Stimulated activated CD8-positive, alpha-beta memory T cell treated with anti-CD3 and anti-CD28 coated beads, Interleukin-15, amount 100 ng/mL, for 1 hour (primary cell): ENCODE results near the gene CD63.
A peak's percentile ranks its signal among the peaks of the same experiment; 100 is the strongest.

ENCODE experiments used
- DNase-seq: peaks from one replicate; pipeline ENCODE4 v3.0.0-alpha.2; 2020; ENCODE audit warnings: low read depth

Gene CD63

DNA sequence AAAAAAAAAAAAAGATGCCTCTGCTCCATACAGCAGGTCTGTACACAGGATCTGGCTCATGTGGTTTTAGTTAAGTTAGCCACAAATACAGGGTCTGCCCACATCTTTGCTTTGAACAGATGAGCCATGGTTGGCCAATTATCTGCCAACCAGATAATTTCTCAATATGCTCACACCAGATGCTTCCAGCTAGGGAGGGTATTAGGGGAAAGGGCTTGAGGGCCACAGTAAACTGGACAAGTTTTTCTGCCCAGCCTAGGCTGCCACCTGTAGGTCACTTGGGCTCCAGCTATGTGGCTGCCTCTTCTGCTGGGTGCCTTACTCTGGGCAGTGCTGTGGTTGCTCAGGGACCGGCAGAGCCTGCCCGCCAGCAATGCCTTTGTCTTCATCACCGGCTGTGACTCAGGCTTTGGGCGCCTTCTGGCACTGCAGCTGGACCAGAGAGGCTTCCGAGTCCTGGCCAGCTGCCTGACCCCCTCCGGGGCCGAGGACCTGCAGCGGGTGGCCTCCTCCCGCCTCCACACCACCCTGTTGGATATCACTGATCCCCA, 7.8 kb downstream of the CD63 start:
- no peak for DNase-seq

DNA sequence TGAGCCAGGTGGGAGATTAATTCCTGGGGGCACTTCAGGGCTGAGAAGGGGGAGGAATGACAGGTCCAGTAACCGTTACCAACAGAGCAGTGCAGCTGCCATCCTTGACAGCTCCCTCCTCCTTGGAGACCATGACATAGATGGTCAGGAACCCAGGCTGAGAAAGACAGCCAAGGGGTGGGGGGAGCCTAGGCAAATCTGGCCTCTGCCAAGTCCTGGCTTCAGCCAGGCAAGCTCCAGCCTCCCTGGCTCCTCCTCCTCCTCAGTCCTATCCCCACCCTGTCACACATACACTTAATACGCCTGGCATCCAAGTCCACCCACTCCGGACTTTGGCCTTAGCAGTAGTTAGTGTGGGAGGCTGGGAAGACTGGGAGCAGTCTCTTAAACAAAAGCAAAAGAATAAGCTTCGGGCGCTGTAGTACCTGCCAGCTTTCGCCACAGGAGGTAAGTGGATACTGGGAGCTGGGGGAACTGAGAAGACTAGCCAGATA, 8.7 kb downstream of the CD63 start, which contains the start of gene RDH5:
TSS of gene RDH5 (plus strand) at position 323 of the 494 bp plus-strand sequence. CDS start 792 bp downstream, outside the sequence.
- no peak for DNase-seq

DNA sequence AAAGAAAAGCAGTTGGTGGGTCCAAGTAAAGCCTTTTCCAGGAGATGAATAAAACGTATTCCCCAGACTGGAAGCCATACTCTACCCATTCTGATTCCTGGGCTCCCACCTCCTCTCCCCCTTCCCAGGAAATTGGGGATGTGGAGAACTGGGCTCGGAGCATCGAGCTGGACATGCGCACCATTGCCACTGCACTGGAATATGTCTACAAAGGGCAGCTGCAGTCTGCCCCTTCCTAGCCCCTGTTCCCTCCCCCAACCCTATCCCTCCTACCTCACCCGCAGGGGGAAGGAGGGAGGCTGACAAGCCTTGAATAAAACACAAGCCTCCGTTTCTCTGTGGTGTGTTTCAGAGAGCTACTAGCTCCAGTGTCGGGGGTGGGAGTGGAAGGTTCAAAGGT, 9.4 kb downstream of the CD63 start:
- DNase-seq = no peak

DNA sequence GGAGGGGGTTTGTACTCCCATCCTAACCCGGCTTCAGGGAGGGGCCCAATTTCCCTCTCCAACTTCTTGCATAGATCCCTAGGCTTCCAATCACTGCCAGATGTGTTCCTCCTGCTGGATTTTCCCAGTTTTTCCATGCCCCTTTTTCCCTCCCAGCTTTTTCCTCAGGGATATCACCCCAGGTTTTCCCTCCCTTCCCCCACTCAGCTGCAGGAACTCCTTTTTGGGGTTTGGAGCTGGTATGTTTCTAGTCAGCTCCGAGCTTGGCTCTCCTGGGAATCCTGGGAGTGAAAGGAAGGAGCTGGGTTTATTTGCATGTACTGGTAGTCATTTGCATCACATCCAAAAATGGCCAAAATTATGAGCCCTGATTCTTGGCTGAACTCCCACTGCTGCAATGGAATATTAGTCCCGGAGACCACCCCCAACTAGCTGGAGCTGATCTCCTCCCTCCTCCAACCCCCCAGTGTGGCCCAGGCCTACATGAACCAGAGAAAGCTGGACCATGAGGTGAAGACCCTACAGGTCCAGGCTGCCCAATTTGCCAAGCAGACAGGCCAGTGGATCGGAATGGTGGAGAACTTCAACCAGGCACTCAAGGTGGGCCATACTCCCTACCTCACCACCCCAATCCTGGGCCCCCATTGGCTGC, 10.1 kb downstream of the CD63 start:
- DNase-seq = no peak

DNA sequence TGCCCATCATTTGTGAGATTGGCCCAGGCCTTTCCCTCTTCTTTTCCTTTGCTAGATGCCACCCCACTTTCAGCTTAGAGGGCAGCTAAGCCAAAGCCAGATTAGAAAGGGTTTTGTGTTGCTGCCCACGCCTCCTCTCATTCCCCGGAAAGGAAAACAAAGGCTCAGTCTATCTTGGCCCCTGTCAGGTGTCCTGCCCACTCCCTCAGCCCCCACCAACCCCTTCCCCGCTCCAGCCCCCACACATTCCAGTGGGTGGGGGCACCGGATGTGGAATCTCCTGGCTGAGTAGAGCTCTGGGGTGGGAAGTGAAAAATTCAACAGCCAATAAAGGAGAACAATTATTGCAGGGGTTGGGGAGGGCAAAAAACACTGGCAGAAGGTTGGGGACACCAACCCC, 10.8 kb downstream of the CD63 start:
- DNase-seq = no peak

DNA sequence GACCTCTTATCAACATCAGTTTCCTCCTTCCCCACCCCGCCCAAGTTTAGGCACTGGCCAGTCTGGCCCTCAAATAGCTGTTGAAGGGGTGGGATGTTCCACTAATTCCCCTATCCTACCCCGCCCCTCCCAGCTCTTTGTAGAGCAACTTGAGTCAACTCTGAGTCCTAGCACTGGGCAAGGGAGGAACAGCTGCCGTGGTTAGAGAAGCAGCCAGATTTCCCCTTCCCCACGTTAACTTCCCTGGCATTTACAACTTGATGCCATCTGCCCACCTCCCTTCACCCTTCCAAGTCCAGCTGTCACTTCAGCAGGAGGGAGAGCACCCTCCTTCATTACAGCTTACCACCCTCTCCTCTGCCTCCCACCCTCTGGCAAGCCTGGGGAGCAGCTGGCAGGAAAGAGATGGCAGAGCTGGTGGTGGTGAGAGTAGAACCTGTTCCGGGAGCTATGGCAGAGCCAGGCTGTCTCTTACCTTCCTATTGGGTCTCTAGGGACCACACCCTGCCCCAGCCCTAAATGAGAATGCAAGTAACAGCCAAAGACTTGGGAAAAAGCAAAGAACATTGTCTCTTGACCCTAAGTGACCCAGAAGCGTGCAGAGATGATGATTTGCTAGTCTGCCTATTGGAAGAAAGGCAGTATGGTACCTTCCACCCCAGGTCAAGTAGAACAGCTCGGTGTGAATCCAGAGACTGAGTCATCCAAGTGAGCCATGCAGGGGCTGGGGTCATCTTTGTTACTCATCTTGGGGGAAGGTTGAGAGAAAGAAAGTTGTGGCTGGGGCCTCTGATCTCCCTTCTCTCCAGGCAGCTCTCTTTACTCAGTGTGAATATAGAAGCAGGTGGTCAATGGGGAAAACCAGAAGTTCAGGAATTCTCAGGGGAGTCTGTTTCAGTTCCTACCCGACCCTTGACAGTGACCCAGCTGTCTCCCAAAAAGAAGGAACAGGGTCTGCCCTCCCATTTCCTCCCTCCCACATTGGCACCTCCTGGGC, 11.5 kb downstream of the CD63 start:
- DNase-seq = no peak

DNA sequence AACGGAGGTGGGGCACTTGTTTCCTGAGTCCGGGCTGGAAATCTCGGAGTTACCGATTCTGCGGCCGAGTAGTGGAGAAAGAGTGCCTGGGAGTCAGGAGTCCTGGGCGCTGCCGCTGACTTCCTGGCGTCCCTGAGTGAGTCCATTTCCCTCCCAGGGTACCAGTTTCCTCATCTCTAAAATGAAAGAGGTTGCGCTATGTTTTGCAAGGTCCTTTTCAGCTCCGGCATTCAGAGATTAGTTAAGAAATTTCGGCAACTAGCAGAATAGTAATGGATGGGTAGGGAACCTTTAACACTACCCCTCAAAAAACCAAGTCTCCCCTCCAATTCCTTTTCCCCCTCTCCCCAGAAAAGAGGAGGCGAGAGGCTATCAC, 12.2 kb downstream of the CD63 start:
- DNase-seq = no peak

DNA sequence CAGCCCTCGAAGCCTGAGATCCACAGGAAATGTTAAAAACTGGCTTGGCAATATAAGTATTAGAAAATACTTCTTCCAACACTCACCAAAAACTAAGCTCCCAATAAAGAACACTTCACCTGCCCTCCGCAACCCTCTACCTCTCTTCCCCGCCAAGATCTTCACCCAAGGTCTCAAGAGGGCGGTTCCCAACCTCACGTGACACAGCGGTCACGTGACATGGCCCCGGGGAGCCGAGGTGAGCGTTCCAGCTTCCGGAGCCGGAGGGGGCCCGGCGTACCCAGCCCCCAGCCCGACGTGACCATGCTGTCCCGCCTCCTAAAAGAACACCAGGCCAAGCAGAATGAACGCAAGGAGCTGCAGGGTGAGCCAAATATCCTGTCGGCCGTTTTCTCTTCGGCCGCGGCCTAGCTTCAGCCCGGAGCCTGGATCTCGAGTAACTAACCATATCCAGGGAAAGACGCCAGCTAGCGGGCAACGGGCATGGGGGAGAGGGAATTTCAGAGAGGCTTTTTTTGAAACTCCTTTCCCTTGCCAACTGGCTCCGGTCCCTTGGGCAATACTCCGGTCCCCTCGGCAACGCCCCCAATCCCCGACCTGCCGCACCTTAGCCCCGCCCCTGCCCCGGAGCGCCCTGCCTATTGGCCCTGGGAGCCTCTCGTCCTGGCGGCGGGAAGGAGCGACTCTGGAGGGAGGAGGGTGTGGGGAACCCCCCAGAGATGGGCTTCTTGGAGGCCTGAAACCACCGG, 12.8 kb downstream of the CD63 start, which contains the start of gene BLOC1S1:
TSS of gene BLOC1S1 (plus strand) at position 214 of the 749 bp plus-strand sequence. CDS start at position 220, 6 bp downstream.
- DNase-seq = peak; percentile 84

DNA sequence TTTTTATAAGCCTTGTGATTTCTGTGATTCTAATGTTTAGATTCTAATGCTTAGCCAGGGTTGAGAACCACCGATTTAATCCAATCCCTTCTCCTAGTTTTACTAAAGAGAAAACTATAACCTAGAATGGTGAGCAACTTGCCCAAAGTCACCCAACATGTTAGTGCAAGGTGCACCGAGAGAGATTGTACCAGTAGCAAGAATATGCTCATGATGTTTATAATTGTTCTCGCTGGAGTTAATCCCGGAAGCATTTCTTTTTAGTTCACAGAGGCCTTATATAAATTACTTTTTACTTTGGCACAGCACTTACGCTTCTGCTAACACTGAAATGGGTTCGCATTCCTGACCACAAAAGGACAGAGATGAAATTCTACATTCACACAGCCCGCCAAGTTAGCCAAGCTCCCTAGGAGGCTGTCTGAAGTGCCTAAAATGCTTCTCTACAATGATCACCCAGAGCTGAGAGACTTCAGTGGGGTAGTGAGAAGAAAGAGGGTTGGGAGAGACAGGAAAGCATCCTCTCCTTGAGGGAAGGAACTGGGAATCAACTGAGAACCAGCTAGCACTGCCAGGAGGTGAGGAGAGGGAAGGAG, 13.5 kb downstream of the CD63 start:
- DNase-seq = no peak

DNA sequence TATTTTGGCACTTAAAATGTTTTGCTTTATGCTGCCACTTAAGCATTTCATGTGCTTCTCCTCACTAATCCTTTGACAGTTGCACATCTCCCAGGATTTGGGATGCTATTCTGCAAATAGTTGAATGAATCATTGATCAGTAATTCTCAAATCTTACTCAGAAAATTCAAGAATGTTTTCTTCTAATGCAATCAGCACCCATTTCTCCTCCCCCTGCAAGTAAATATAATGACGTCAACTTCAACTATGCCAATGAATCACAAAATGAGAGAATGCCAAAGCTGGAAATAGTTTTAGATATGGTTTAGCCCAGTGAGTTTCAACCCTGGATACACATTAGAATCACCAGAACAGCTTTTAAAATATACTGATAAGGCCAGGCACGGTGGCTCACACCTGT, 15.1 kb downstream of the CD63 start:
- DNase-seq = no peak

DNA sequence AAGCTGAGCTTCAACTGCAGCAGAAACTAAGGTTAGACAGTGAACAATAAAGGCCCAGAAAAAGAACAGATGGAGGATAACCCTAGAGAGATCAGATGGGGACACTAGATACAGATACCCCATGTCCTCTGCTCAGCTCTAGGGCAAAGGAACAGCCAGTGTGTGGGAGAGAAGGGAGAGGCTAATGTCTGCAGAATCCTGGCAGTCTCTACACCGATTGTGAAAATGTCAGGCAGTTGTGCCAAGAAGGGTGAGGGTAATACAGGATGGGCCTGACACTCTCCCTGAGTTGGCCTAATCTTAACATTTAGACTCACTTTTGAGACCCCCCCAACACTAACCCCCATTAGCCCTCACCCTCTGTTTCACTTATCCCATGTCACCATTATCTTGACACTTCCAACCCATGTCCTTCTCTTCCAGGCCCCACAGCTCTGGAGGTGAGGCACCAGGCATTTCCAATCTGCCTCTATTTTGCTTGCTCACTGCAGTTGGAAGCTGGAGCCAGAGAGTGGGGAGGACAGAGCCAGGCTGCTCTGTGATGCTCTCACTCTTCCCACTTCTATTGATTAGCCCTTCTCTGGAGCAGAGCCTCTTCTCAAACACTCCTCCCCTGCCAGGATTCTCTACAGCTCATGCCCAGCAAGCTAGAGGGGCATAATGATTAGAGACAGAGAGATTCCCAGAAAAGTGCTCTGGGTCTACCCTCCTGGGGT, 16.0 kb downstream of the CD63 start:
- DNase-seq = no peak

DNA sequence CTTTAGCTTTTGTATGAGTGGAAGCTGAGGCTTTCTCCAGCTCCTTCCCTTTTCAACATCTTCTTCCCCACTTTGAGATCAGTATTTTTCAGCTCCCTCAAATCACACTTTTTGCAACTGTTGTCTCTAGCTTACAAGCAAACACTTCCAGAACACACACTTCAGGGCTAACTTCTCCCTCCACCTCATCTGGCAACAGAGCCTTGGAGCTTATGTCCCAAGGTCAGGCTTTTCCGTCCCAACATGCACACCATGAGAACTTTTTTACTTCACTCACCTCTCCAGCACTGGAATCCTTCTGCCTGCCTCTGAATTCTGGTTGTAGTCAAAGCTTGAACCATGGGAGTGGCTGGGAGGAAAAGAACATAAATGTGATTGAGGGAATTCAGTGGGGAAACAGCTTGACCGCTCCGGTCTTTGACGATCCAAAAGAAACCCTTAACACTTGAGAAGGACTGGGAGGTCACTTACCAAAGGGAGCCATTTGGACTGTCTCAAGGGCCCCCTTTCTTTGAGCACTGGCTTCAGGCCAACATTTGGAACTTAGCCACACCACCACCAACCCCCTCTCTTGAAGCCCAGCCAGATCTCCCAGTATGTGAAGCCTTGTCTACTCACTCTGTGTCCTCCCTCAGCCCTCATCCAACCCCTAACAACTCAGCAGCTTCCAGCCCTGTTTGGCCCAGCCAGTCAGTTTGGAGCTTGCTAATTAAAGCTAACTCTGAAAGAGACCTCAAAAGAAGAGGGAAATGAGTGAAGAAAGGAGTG, 16.8 kb downstream of the CD63 start:
- DNase-seq = no peak

DNA sequence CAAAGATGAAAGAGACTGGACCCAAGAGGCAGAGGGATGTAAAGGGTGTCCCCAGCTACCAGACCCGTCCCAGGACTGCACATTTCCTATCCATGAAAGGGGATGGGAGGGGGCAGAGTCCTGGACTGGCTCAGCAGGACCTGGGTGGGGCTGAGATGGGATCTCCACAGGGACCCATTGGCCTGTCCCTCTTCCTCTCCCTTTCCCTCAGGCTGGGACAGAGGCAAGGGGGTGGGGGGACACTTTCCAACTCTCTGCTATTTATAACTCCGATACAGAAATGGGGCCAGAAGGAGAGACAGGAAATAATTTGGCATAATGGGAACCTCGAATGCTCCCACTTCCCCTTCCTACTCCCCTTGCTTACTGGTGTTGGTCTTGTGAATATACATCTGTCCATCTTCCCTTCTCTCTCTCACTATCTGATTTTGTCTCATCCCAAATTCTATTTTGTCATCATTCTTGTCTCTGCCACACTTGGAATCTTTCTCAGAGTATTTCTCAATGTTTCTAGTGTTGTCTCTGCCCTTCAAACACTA, 20.0 kb downstream of the CD63 start:
- no peak for DNase-seq

DNA sequence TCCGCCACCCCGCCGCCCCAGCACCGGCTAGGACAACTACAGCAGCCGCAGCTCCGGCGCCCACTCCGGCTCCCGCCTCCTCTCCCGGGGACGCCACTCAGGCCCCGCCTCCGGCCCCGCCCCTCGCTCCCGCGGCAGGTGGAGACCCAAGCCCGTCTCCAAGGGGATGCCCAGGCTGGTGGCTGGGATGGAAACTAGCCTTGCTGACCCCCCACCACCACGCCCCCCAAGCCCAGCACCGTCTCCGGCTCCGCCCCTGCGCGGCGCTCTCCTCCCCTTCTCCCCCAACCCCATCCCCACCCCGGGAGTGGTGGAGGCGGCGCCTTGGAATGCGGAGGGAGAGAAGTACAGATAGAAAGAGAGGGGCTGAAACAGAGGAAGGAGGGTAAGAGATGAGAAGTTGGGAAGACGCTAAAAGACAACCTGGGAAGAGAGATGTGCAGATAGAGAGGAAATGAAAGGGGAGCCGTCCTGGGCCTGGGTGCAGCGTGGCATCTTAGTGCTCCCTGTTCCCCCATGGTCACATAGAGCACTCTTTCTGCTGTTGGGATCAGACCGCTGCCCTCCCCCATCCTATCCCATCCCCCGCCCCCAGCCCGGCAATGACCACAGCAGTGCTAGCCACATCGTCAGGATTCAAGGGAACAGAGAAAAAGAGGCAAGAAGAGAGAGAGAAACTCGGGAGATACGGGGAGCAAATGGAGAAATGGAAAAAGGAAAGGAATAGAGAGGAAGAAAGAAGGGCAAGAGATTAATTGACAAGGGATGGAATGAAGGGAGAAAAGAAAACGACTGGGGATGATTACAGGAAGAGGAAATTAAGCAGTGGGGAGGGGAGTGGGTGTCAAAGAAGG, 20.7 kb downstream of the CD63 start, which contains the start of gene ITGA7:
TSS of gene ITGA7 (minus strand) at position 64 of the 854 bp plus-strand sequence. CDS start 222 bp downstream, outside the sequence.
- peak; percentile 31 for DNase-seq

DNA sequence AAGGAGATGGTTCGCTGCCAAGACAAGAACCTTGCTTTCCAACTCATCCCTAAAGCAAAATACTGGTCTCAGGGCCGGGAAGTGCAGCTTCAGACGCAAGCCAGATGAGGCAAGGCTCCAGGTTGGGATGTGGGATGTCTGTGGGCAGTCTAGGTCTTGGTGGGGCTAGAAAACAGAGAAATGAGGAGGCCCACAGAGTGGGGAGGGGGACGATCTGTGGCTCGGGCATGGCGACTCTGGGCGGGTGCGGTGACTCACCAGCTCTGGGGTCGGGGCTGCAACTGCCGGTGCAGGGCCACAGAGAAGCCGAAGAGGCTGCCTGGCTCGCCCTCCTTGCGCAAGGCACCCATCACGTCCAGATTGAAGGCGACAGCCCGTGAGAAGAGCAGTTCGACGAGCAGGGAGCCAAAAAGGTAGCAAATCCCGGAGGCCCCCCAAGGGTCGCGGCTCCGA, 21.6 kb downstream of the CD63 start:
- DNase-seq = no peak

DNA sequence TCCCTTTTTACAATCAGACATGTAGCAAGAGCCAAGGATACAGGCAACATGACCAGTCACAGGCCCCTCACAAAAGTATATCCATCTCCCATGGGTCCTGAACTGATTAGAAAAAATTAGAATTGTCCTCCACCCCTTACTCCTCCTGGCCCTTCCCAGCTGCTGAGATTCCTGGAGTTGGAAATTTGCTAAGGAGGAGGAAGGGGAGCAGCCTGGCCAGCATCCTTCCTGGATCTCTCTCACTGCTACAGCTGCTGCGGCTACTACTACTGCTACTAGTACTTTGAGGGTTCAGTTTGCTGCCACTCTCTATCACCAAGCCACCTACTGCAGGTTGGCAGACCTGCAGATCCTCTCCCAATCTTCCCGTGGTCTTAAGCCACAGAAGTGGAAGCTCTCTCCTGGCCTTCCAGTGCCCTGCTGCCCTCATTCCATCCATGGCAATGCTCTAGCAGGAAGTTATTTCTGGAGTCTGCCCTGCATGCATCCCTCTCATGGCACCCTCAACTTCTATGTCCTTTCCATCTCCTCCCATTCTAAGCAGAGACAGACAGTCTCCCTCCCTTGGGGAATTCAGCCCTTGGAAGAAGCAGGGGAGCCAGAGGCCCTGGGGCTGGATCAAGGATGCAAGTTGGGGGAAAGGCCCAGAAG, 22.1 kb downstream of the CD63 start:
- DNase-seq = no peak

DNA sequence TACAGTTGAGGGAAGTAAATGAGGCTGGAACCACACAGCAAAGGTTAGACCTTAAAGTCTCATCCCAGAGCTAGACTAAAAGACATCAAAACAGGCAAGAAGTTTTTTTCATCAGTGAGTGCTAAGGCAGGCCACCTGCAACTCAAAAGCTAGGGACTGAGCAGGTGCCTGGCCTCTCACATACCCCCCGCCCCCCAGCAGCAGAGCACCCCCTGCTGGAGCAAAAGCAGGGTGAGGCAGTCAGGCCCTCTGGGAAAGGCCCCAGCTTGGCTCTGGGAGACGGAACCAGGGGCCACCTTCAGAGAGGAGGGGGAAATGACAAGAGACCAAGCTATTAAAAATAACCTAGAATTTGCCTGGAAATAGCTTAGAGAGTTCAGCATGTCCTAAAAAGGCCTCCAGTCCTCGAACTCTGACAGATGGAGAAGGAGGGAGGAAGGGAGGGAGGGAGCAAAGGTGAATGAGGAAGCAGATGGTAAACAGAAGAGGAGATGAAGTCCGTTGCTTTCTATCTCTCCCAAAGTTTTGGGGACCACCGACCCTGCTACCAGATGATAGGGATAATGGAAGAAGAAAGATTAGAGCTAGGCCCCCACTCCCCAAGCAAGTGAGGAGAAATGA, 22.9 kb downstream of the CD63 start:
- no peak for DNase-seq
